Keratinocyte (primary cell): Measurements from ENCODE around the gene PRAME. TPM values are rescaled to one million over a fixed set of nuclear protein-coding genes. Genes with fewer than 3 reads are reported as not detected.

Source experiments
- DNase-seq: peaks from one replicate; pipeline ENCODE4 v3.0.0-alpha.2; 2011; ENCODE audit warnings: low read depth, missing footprints, low spot score
- FAIRE-seq: peaks from 2 replicates; lab custom pipeline; 2011; peaks lifted over from hg19 to GRCh38; lab: Jason Lieb, UNC
- H2AFZ ChIP-seq: 2 replicates; pipeline ENCODE4 v1.6.0; 2012; ENCODE audit warnings: low read length, control low read depth, inconsistent platforms; ENCODE audit not compliant: control insufficient read depth
- H3K27ac ChIP-seq: 2 replicates; pipeline ENCODE4 v1.5.1; 2011; ENCODE audit warnings: low read length; ENCODE audit not compliant: control insufficient read depth, insufficient read depth
- H3K27me3 ChIP-seq: 3 replicates; pipeline ENCODE4 v1.6.0; 2011; ENCODE audit warnings: low read length; ENCODE audit not compliant: control insufficient read depth, insufficient read depth; ENCODE audit errors: extremely low read depth
- H3K36me3 ChIP-seq, 2 experiments: 2 replicates in 1 of 2; 3 replicates in 1 of 2; pipeline ENCODE4 v1.5.1; 2011; ENCODE audit warnings: low read length in 2 of 2, mild to moderate bottlenecking in 1 of 2; ENCODE audit not compliant: control insufficient read depth in 2 of 2, insufficient read depth in 2 of 2; ENCODE audit errors: extremely low read depth in 1 of 2
- H3K4me1 ChIP-seq: 3 replicates; pipeline ENCODE4 v1.5.1; 2011; ENCODE audit warnings: low read length; ENCODE audit not compliant: control insufficient read depth, insufficient read depth; ENCODE audit errors: extremely low read depth
- H3K4me2 ChIP-seq: 3 replicates; pipeline ENCODE4 v1.6.0; 2011; ENCODE audit warnings: low read depth, low read length; ENCODE audit not compliant: control insufficient read depth, insufficient read depth; ENCODE audit errors: extremely low read depth
- H3K4me3 ChIP-seq, 3 experiments: fragments of 200-600 bp in 1 of 3; sonication (generic) in 1 of 3; 2 replicates in 2 of 3; 3 replicates in 1 of 3; pipeline ENCODE4 v1.5.1; 2011 to 2016; ENCODE audit warnings: low read length in 3 of 3, mild to moderate bottlenecking in 3 of 3, control low read depth in 2 of 3, inconsistent platforms in 1 of 3, low read depth in 1 of 3, mixed read lengths in 1 of 3, mixed run types in 1 of 3, moderate library complexity in 1 of 3; ENCODE audit not compliant: control insufficient read depth in 2 of 3, insufficient read depth in 2 of 3; ENCODE audit errors: extremely low read depth in 1 of 3
- H3K79me2 ChIP-seq: 2 replicates; pipeline ENCODE4 v1.6.0; 2012; ENCODE audit warnings: low read length; ENCODE audit not compliant: control insufficient read depth, insufficient read depth
- H3K9ac ChIP-seq: 3 replicates; pipeline ENCODE4 v1.6.0; 2011; ENCODE audit warnings: low read length; ENCODE audit not compliant: control insufficient read depth, insufficient read depth; ENCODE audit errors: extremely low read depth
- H3K9me1 ChIP-seq: 3 replicates; pipeline ENCODE4 v1.6.0; 2011; ENCODE audit warnings: low read length; ENCODE audit not compliant: control insufficient read depth, insufficient read depth; ENCODE audit errors: extremely low read depth
- H3K9me3 ChIP-seq: 2 replicates; pipeline ENCODE4 v1.5.1; 2012; ENCODE audit warnings: low read depth, low read length; ENCODE audit not compliant: control insufficient read depth
- H4K20me1 ChIP-seq: 3 replicates; pipeline ENCODE4 v1.6.0; 2011; ENCODE audit warnings: low read length; ENCODE audit not compliant: control insufficient read depth, insufficient read depth; ENCODE audit errors: extremely low read depth
- EZH2 ChIP-seq: IDR thresholded peaks from one replicate; pipeline ENCODE4 v1.6.1; 2012; ENCODE audit warnings: inconsistent platforms, mild to moderate bottlenecking, low read length, moderate library complexity
- dilution Hi-C: fragments of 300-500 bp; cut with MboI; formaldehyde crosslinking; loops from one replicate; pipeline ENCODE4 v1.7.0; 2020; ENCODE audit warnings: low sequenced_read_pairs; ENCODE audit not compliant: extremely low pct_ligation_motif_present
- polyA plus RNA-seq, 5 experiments: library from polyadenylated mRNA; depleted of rRNA in 3 of 5; stranded (reverse) in 3 of 5; stranded (forward) in 1 of 5; unstranded in 1 of 5; fragments of >200 nt; gene quantifications; 1 replicate in 1 of 5; 2 replicates in 3 of 5; 3 replicates in 1 of 5; pipeline versions ENCODE4 v1.2.1 to v1.2.3, GENCODE V29; 2011 to 2012; ENCODE audit warnings: missing spikeins in 2 of 5, low read depth in 1 of 5, low replicate concordance in 1 of 5
- TF ChIP-seq, protein P1 (sequence below), 3 experiments: IDR thresholded peaks in 1 of 3; conservative IDR thresholded peaks in 1 of 3; optimal IDR thresholded peaks in 1 of 3; 2 replicates in 2 of 3; 3 replicates in 1 of 3; pipeline versions ENCODE3 to v1.5.1; 2011; ENCODE audit warnings: low read length in 3 of 3, mild to moderate bottlenecking in 3 of 3, moderate library complexity in 2 of 3, control low read depth in 1 of 3, inconsistent platforms in 1 of 3; ENCODE audit not compliant: insufficient read depth in 2 of 3; ENCODE audit errors: extremely low read depth in 1 of 3

PRAME gene
- polyA plus RNA-seq, 1 donor (not counting 4 experiments of a cell fraction or from before 2014, with no cell fraction given): 0.05 TPM

DNA sequence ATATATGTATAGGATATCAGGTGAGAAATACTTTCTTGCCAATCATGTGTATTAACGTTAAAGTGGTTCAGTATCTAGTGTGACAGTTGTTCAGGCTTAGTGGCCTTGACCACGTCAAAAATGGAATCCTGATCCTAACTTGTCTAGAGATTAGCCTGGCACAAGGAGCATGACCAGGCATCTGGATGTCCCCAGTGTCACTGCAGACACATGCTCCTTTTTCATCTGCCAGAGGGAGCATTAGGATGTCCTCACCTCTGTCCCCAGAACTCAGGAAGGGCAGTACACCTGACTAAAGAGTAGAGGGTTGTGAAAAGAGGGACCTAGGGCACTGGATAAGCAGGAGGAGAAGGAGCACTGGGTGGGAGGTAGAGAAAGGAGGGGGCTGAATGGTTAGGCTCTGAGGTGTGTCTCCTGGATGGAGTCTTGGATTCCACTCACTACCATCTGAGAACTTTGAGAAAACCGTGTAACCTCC, 44.4 kb upstream of the PRAME start:
- DNase-seq (no peak), FAIRE-seq (no peak)
- H3K4me1 ChIP-seq: no peaks in the 10 kb centered on the region
- H2AFZ ChIP-seq: no peak overlapping the region
- no peak overlapping the region for H3K9ac ChIP-seq
- TF ChIP-seq, protein P1, sequence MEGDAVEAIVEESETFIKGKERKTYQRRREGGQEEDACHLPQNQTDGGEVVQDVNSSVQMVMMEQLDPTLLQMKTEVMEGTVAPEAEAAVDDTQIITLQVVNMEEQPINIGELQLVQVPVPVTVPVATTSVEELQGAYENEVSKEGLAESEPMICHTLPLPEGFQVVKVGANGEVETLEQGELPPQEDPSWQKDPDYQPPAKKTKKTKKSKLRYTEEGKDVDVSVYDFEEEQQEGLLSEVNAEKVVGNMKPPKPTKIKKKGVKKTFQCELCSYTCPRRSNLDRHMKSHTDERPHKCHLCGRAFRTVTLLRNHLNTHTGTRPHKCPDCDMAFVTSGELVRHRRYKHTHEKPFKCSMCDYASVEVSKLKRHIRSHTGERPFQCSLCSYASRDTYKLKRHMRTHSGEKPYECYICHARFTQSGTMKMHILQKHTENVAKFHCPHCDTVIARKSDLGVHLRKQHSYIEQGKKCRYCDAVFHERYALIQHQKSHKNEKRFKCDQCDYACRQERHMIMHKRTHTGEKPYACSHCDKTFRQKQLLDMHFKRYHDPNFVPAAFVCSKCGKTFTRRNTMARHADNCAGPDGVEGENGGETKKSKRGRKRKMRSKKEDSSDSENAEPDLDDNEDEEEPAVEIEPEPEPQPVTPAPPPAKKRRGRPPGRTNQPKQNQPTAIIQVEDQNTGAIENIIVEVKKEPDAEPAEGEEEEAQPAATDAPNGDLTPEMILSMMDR (optimal IDR thresholded peaks at IDR 0.05 in 1 of 3, IDR thresholded peaks at IDR 0.05 in 1 of 3, conservative IDR thresholded peaks at IDR 0.05 in 1 of 3; ENCODE audit: extremely low read depth in 1 of 3, insufficient read depth in 2 of 3, low read length in 3 of 3): no peak
- no peak for TF ChIP-seq EZH2
- no peak overlapping the region for H3K4me2 ChIP-seq
- no peaks in the 10 kb centered on the region for H3K9me1 ChIP-seq
- no peaks in the 10 kb centered on the region for H3K27me3 ChIP-seq
- dilution Hi-C loops: no loop called here
- H3K36me3 ChIP-seq: no peaks in the 10 kb centered on the region
- no peak overlapping the region for H3K4me3 ChIP-seq
- H3K27ac ChIP-seq: no peak overlapping the region
- H4K20me1 ChIP-seq: no peaks in the 10 kb centered on the region
- H3K9me3 ChIP-seq: no peaks in the 10 kb centered on the region
- no peaks in the 10 kb centered on the region for H3K79me2 ChIP-seq

DNA sequence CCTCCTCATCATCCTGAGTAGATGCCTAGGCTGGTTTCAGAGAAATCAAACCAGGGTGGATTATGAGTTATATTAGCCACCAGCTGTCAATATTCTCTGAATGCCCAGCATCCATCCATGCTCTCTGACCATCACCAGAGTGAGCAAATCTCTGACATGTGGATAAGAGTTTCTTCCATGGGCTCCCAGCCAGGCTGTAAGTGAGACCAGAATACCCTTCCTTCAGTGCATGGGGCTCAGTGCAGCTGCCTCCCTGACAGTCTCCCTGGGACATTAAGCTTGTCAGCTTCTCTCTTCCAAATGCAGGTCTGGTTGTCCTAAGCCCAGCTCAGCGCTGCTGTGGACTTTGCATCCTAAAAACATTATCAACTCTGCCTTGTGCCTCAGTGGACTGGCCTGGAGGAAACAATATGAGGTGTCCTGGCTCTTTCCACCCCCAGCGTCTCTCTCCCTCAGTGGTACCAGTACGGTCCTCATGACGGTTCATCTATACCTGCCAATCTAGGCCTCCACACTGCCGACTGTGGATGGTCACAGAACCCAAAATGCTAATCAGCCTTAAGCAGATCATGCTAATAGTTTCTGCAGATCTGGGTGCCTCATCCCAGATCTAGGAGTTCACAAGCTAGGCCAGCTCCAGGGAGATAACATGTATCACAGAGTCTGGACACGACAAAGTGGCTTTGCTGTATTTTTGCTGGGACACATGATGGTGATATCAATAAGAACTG, 41.6 kb upstream of the PRAME start:
- H3K27me3 ChIP-seq: no peaks in the 10 kb centered on the region
- no peaks in the 10 kb centered on the region for H3K9me3 ChIP-seq
- dilution Hi-C loops: no loop called here
- H3K27ac ChIP-seq: no peak overlapping the region
- H3K9ac ChIP-seq: no peak overlapping the region
- no peak overlapping the region for H2AFZ ChIP-seq
- no peak for FAIRE-seq
- H3K4me1 ChIP-seq: no peaks in the 10 kb centered on the region
- no peak for DNase-seq
- H3K4me2 ChIP-seq: no peak overlapping the region
- no peaks in the 10 kb centered on the region for H3K79me2 ChIP-seq
- H3K4me3 ChIP-seq: no peak overlapping the region
- H4K20me1 ChIP-seq: no peaks in the 10 kb centered on the region
- H3K36me3 ChIP-seq: no peaks in the 10 kb centered on the region
- TF ChIP-seq, protein P1 (optimal IDR thresholded peaks at IDR 0.05 in 1 of 3, IDR thresholded peaks at IDR 0.05 in 1 of 3, conservative IDR thresholded peaks at IDR 0.05 in 1 of 3; ENCODE audit: extremely low read depth in 1 of 3, insufficient read depth in 2 of 3, low read length in 3 of 3): no peak
- TF ChIP-seq EZH2: no peak
- no peaks in the 10 kb centered on the region for H3K9me1 ChIP-seq
